ENCODE measurements around the gene ASPG. TPM values are rescaled to one million over a fixed set of nuclear protein-coding genes. Genes with fewer than 3 reads are reported as not detected.

ASPG gene
- total RNA-seq, 1 experiment from 2014 or later: 0.22 TPM

DNA sequence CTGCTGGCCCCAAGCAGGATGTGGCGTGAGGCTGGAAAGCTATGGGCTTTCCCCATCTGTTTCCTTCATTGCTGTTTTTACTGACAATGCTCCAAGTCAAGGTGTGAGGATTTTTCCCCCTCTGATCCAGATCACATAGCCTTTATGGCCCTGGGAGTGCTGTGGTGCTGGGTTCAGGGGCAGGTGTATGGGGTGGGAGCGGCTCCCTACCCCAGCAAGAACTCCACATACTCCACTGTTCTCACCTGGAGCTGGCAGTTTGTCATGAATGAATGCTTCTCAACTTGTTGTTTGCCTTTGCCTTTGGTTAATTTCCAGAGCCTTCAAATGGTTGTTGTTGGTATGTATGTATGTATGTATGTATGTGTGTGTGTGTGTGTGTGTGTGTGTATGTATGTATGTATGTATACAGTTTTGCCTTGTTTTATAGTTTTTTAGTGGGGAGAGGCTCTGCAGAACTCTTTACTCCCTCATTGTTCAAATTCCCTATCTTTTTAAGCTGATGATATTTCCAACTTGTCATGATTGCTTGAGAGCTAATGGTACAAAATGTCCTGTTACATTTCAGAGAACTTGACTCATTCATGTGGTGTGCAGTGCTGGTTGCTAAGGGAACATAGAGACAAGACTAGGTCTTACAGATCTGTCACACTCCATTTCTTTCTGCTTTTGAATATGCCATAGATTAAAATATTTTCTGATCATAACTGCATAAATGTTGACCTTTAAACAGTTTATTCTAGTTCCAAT lies 36.6 kb upstream of the ASPG start:
- no peak overlapping the region for H3K4me3 ChIP-seq (ENCODE audit: low read length)
- no peak overlapping the region for H3K4me2 ChIP-seq (ENCODE audit: low read length)
- ATAC-seq (no peak), DNase-seq (peak; percentile 11)
- H3K9ac ChIP-seq (ENCODE audit: low read length): no peak overlapping the region
- ChIA-PET POLR2A (ENCODE audit: unreplicated experiment) (no interaction called here), CTCF (no interaction called here)
- H3K27ac ChIP-seq (ENCODE audit: low read length): no peak overlapping the region
- H2AFZ ChIP-seq (ENCODE audit: low read length): no peak overlapping the region
- H3K36me3 ChIP-seq (ENCODE audit: low read depth, low read length): no peaks in the 10 kb centered on the region
- H3K27me3 ChIP-seq (ENCODE audit: low read length): no peaks in the 10 kb centered on the region
- peaks cover 8% of the 10 kb centered on the region for H3K4me1 ChIP-seq (ENCODE audit: insufficient read depth, low read length)
- H3K9me3 ChIP-seq (ENCODE audit: low read length): no peaks in the 10 kb centered on the region
- no peaks in the 10 kb centered on the region for H3F3A ChIP-seq (ENCODE audit: low read length, unreplicated experiment)
- H3K9me2 ChIP-seq (replicated peaks; ENCODE audit: low read length): no peaks in the 10 kb centered on the region
- no TSS peak for BruUV-seq (replicated peaks)
- no peaks in the 10 kb centered on the region for H3K79me2 ChIP-seq (ENCODE audit: low read length)
- intact Hi-C loops (cut with micrococcal nuclease): no loop called here
- TF ChIP-seq EZH2 (IDR thresholded peaks at IDR 0.05; ENCODE audit: low read length, unreplicated experiment) (no peak), EZH2phosphoT487 (IDR thresholded peaks at IDR 0.05; ENCODE audit: borderline replicate concordance, low read length) (no peak)
- TF ChIP-seq, protein P1, sequence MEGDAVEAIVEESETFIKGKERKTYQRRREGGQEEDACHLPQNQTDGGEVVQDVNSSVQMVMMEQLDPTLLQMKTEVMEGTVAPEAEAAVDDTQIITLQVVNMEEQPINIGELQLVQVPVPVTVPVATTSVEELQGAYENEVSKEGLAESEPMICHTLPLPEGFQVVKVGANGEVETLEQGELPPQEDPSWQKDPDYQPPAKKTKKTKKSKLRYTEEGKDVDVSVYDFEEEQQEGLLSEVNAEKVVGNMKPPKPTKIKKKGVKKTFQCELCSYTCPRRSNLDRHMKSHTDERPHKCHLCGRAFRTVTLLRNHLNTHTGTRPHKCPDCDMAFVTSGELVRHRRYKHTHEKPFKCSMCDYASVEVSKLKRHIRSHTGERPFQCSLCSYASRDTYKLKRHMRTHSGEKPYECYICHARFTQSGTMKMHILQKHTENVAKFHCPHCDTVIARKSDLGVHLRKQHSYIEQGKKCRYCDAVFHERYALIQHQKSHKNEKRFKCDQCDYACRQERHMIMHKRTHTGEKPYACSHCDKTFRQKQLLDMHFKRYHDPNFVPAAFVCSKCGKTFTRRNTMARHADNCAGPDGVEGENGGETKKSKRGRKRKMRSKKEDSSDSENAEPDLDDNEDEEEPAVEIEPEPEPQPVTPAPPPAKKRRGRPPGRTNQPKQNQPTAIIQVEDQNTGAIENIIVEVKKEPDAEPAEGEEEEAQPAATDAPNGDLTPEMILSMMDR (conservative IDR thresholded peaks at IDR 0.05; ENCODE audit: low read depth, low read length): no peak
- H4K20me1 ChIP-seq (ENCODE audit: low read length): no peaks in the 10 kb centered on the region

DNA sequence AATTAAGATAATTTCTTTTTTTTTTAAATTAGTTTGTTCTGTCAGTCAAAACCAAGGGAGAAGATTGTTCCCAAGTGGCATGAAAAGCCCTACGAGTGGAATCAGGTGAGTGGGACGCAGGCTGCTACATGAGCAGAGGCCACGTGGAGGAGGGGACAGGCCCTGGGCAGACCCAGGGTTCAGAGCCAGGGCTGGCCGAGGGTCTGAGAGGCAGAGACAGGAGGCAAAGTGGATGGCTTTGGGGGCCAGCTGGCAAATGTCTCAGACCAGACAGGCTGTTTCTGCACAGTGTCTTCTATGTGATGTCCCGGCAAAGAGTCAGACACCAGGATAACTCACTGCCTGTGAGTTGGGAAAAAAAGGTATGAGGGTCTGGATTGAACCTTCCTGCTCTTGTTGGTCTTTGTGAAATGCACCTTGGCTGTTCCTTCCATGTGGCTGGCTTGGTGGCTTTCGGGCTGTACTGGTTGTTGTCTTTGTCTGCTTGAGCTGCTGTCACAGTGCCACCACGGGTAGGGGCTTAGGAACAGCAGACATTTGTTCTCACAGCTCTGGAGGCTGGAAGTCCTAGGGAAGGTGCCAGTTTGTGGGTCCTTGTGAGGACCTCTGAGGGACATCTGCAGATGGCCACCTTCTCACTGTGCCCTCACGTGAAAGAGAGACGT lies 35.8 kb upstream of the ASPG start:
- H3K27me3 ChIP-seq (ENCODE audit: low read length): no peaks in the 10 kb centered on the region
- H3K36me3 ChIP-seq (ENCODE audit: low read depth, low read length): no peaks in the 10 kb centered on the region
- intact Hi-C loops (cut with micrococcal nuclease): no loop called here
- no peak for ATAC-seq
- no peaks in the 10 kb centered on the region for H3K4me1 ChIP-seq (ENCODE audit: insufficient read depth, low read length)
- H4K20me1 ChIP-seq (ENCODE audit: low read length): no peaks in the 10 kb centered on the region
- H3K79me2 ChIP-seq (ENCODE audit: low read length): no peaks in the 10 kb centered on the region
- no peak overlapping the region for H3K4me2 ChIP-seq (ENCODE audit: low read length)
- ChIA-PET POLR2A (ENCODE audit: unreplicated experiment) (no interaction called here), CTCF (no interaction called here)
- no peak overlapping the region for H3K27ac ChIP-seq (ENCODE audit: low read length)
- no peaks in the 10 kb centered on the region for H3K9me2 ChIP-seq (replicated peaks; ENCODE audit: low read length)
- no TSS peak for BruUV-seq (replicated peaks)
- no peak for DNase-seq
- no peak overlapping the region for H3K9ac ChIP-seq (ENCODE audit: low read length)
- no peak overlapping the region for H2AFZ ChIP-seq (ENCODE audit: low read length)
- TF ChIP-seq, protein P1 (conservative IDR thresholded peaks at IDR 0.05; ENCODE audit: low read depth, low read length): no peak
- TF ChIP-seq EZH2phosphoT487 (IDR thresholded peaks at IDR 0.05; ENCODE audit: borderline replicate concordance, low read length) (no peak), EZH2 (IDR thresholded peaks at IDR 0.05; ENCODE audit: low read length, unreplicated experiment) (no peak)
- H3K9me3 ChIP-seq (ENCODE audit: low read length): no peaks in the 10 kb centered on the region
- no peaks in the 10 kb centered on the region for H3F3A ChIP-seq (ENCODE audit: low read length, unreplicated experiment)
- no peak overlapping the region for H3K4me3 ChIP-seq (ENCODE audit: low read length)

All from PC-3 (cell line).